GM18868 (cell line): Measurements from ENCODE around the gene COG3.

Experiments
- ATAC-seq: cut with Tn5 transposase; IDR thresholded peaks from one replicate; pipeline ENCODE4 v1.9.1; 2021; ENCODE audit warnings: mild to moderate bottlenecking, moderate library complexity; ENCODE audit not compliant: unreplicated experiment

COG3 gene

DNA sequence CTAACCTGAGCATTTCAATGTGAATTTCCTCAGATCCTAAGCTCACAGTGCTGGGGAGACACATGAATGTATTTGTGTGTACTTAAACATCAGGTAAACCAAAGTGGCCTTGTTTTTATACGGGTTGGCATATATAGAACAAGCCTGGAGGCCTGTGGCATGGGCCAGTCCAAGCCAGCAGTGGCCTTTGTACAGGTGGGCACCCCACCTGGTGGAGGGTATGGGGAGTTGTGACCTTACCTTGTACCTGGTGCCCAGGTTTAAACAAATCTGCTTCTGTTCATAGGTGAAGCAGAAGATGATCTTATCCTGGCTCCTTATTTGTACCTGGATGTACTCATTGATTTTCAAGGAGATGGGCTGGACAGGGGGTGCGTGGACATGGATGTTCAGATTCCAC, 79.8 kb downstream of the COG3 start:
- ATAC-seq, result no peak

- ATAC-seq, result no peak
Observed at GRCh38 chr13:45545686-45546409, 81.1 kb downstream of the COG3 start.

- no peak for ATAC-seq
Observed at GRCh38 chr13:45546410-45546765, 81.6 kb downstream of the COG3 start.

GRCh38 chr13:45548281-45548680, 83.5 kb downstream of the COG3 start:
- ATAC-seq, result no peak

- no peak for ATAC-seq
Observed at GRCh38 chr13:45554604-45555109, 89.9 kb downstream of the COG3 start.

GRCh38 chr13:45564133-45564776, 99.5 kb downstream of the COG3 start:
- no peak for ATAC-seq

- no peak for ATAC-seq
Observed at GRCh38 chr13:45565331-45565730, 100.6 kb downstream of the COG3 start.

DNA sequence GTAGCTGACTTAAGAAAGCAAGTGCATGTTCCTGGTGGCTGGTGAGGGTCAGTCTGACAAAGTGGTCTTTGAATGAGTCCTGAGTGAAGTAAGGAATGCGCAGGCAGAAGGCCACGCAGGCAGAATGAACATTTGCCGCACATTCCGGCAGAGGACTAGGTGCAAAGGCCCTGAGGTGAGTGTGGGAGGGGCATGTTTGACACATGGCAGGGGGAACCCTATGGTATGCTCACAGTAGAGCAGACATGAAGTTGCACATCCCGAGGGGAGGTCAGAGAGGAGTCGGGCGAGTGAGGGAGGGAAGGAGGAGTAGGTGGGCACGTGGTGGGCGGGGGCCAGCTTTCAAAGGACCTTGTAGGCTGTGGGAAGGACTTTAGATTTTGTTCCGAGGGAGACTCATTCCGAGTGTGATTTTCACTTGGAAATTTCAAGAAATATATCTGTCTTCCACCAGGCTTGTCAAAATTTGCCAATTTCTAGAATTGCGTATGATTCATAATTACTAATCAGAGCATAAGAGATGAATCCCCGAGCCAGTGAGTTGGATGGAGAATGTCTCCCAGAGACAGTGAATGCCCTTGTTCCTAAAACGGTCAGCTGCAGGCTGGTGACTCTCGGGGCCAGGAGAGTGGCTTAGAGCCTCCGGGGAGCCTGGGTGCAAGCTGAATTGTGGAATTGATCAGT, 110.5 kb downstream of the COG3 start:
- no peak for ATAC-seq

GRCh38 chr13:45575830-45576180, 111.1 kb downstream of the COG3 start:
- no peak for ATAC-seq

DNA sequence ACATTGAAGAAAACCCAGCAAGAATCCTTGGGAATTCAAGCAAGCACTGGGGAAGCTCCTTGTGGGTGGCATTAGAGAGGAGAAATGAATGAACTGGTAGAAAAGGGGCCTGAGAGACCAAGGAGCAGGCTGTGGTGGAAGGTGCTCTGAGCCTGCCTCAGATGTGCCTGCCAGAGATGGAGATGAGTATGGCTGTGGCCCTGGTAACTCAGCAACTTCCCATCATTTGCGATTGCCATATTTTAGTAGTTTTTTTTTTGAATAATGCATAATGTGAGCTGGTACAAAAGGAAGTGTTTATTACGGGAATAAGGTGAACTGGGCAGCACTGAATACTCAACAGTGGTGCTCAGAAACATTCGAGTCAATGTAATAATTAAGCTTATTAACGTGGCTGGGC, 111.7 kb downstream of the COG3 start:
- ATAC-seq, result no peak

DNA sequence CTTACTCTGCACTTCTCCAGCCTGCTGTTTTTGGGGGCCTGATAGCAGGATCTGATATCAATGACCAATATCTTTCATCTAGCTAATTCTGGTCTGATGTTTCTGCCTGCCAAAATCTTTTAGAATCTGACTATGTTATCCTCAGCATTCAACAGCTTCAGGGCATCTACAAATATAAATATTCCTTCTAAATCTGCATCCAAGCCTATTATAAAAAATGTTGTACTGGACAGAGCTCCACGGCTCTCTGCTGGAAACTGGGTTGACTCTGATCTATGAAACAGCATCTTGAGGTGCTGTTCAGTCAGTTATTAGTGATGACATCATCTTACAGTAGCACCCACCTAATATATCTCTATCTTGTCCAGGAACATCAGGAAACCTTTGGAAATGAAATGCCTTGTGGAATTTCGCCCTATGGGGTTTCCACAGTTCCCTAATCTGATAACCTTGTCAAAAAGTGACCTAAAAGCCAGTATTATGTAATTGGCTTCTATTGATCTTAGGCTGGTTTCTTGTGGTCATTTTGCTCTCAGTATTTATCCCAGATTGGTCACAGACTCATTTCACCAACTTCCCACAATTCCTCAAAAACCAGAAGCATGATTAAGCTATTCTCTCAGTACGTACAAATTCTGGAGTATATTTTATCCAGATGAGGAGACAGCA, 117.8 kb downstream of the COG3 start:
- no peak for ATAC-seq

DNA sequence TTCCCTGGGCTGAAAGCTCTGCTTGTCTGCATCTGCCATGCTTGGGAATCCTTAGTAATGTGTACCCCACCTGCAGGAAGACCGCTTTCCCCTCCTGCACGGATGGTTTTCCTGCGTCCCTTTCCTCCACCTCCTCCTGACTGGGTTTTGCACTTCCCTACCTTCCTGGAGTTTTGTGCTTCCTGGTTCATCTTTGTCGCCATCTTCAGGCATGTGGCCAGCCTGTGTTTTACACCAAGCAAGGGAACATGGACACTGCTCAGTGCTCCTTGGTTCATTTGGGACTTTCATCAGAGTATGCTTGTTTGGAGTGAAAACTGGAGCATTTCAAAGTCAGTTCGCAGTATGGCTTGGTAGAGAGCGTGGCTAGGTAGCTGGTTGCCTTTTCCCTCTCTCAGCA, 120.1 kb downstream of the COG3 start:
- no peak for ATAC-seq
